ENCODE data around the gene IGSF9. TPM values are rescaled to one million over a fixed set of nuclear protein-coding genes. Genes with fewer than 3 reads are reported as not detected.

IGSF9 gene
- total and polyA plus RNA-seq, 2 experiments from 2014 or later, result 10.3 to 27.6 TPM

- no peak for TF ChIP-seq POLR2AphosphoS5 (IDR thresholded peaks at IDR 0.05; ENCODE audit: low read depth)
- TF ChIP-seq ZNF331 (CRISPR knock-in tag; IDR thresholded peaks at IDR 0.05; ENCODE audit: low read depth), result no peak
- no peak for TF ChIP-seq EZH2 (IDR thresholded peaks at IDR 0.05; ENCODE audit: low read depth, unreplicated experiment)
- TF ChIP-seq CREB1 (CRISPR knock-in tag; IDR thresholded peaks at IDR 0.05; ENCODE audit: low read depth), result no peak
- no peak for TF ChIP-seq NANOG (IDR thresholded peaks at IDR 0.05; ENCODE audit: borderline replicate concordance)
- TF ChIP-seq STAT1 (IDR thresholded peaks at IDR 0.05; ENCODE audit: unreplicated experiment), result no peak
Measured at GRCh38 chr1:159921251-159921650, 24.2 kb downstream of the IGSF9 start (continued).

- no peak for ATAC-seq
- H3K4me2 ChIP-seq, result no peak overlapping the region
- H3K4me1 Mint-ChIP-seq, result peaks cover 36% of the 10 kb centered on the region
Measured at GRCh38 chr1:159920651-159921050, 24.8 kb downstream of the IGSF9 start.

More at GRCh38 chr1:159920651-159921050, 24.8 kb downstream of the IGSF9 start:
- Mint-ChIP-seq H3K36me3 (ENCODE audit: low read depth) (peaks cover 11% of the 10 kb centered on the region), H3K27ac (no peak overlapping the region), H3K4me3 (no peak overlapping the region), H3K9me3 (no peaks in the 10 kb centered on the region), H3K27me3 (ENCODE audit: insufficient read depth, low read depth, poor library complexity) (peaks cover 25% of the 10 kb centered on the region)
- H3K4me1 ChIP-seq (ENCODE audit: insufficient read depth), result peaks cover 24% of the 10 kb centered on the region
- H3K79me2 ChIP-seq (replicated peaks; ENCODE audit: insufficient read depth), result no peaks in the 10 kb centered on the region; the same call in 1 of the 2 replicates
- no peaks in the 10 kb centered on the region for H3K36me3 ChIP-seq (ENCODE audit: insufficient read depth)
- H4K20me1 ChIP-seq (replicated peaks; ENCODE audit: insufficient read depth), result no peaks in the 10 kb centered on the region
- DNase-seq (ENCODE audit: low spot score), result no peak
- no peak for TF ChIP-seq ETS1 (IDR thresholded peaks at IDR 0.05)
- no peak for TF ChIP-seq EZH2 (IDR thresholded peaks at IDR 0.05; ENCODE audit: low read depth, unreplicated experiment)
- no peak for TF ChIP-seq JUNB (IDR thresholded peaks at IDR 0.05; ENCODE audit: unreplicated experiment)
- no peak for TF ChIP-seq NANOG (IDR thresholded peaks at IDR 0.05; ENCODE audit: borderline replicate concordance)
- TF ChIP-seq CTCF (conservative IDR thresholded peaks at IDR 0.05; ENCODE audit: low read depth in 2 of 2), result no peak
- no peak for TF ChIP-seq REST (IDR thresholded peaks at IDR 0.05; ENCODE audit: unreplicated experiment)
- TF ChIP-seq ZNF114 (CRISPR knock-in tag; IDR thresholded peaks at IDR 0.05), result no peak
- no peak for TF ChIP-seq ZNF331 (CRISPR knock-in tag; IDR thresholded peaks at IDR 0.05; ENCODE audit: low read depth)
- TF ChIP-seq STAT1 (IDR thresholded peaks at IDR 0.05; ENCODE audit: unreplicated experiment), result no peak
- no peak for TF ChIP-seq POLR2AphosphoS5 (IDR thresholded peaks at IDR 0.05; ENCODE audit: low read depth)
- TF ChIP-seq EZH2phosphoT487 (IDR thresholded peaks at IDR 0.05; ENCODE audit: unreplicated experiment), result no peak
- no peak for TF ChIP-seq CREB1 (CRISPR knock-in tag; IDR thresholded peaks at IDR 0.05; ENCODE audit: low read depth)
- TF ChIP-seq ZNF462 (CRISPR knock-in tag; IDR thresholded peaks at IDR 0.05), result no peak
- no peak overlapping the region for H3K27ac ChIP-seq (ENCODE audit: low read depth)
- no peaks in the 10 kb centered on the region for H3F3A ChIP-seq (replicated peaks; ENCODE audit: low read depth)
- no peak overlapping the region for H3K4me3 ChIP-seq
- no peaks in the 10 kb centered on the region for H3K9me2 ChIP-seq (ENCODE audit: insufficient read depth)
- H3K27me3 ChIP-seq (ENCODE audit: insufficient read depth), result peaks cover 20% of the 10 kb centered on the region
- H2AFZ ChIP-seq, result no peak overlapping the region
